ENCODE measurements around the gene CRABP2. TPM values are rescaled to one million over a fixed set of nuclear protein-coding genes. Genes with fewer than 3 reads are reported as not detected.
A peak's percentile ranks its signal among the peaks of the same experiment; 100 is the strongest.

The CRABP2 gene
- total and polyA plus RNA-seq, 2 of the 13 experiments (the other 11 are each of a cell fraction or from before 2014, with no cell fraction given), result 0.40 to 0.60 TPM

DNA sequence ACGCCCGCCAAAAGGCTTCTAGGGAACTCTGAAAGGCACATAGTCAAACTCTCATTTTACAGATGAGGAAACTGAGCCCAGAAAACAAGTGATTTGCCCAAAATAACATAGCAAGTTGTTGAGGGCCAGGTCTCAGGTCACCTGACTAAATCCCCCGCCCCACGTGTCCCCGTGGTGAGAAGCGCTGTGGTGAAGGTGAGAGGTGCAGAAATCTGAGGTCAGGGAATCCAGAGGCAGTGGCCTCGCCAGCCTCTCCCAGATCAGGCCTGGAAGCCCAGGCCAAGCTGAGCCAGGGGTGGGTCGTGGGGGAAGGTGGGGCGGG is 41.0 kb upstream of the CRABP2 start (continued):
- TF ChIP-seq ZNF614 (CRISPR knock-in tag; IDR thresholded peaks at IDR 0.05; ENCODE audit: borderline replicate concordance) (no peak), RAD51 (IDR thresholded peaks at IDR 0.05; ENCODE audit: borderline replicate concordance) (0 out of 2 replicates have a peak, but pooled peaks have one; percentile 33)

DNA sequence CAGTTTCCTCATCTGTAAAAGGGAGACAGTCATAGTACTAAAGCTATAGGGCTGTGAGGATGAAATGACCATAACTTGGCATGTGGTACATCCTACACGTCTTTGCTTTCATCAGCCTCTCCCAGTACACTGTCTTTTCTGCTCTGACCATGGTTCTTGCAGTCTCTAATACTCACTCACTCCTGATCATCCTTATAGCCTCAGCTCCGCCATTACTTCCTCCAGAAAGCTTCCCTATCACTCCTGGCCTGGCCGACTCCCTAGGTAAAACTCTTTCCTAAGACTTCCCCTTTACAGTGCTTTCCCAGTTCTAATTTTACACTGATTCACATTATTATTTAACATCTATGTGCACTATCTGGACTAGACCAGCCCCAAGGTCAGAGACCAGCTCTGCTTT is 40.5 kb upstream of the CRABP2 start:
- 93% methylated on average over 3 of the region's 3 CpGs for WGBS (ENCODE audit: low lambda C conversion rate)
- no peak for FAIRE-seq
- intact Hi-C loops (cut with micrococcal nuclease; ENCODE audit: unreplicated experiment), result no loop called here
- no peaks in the 10 kb centered on the region; a peak in 1 of 5 replicates for H3K27me3 ChIP-seq (ENCODE audit: control insufficient read depth in 1 of 2, insufficient read depth in 2 of 2, low read length in 2 of 2)
- peaks cover 51% of the 10 kb centered on the region for H3K4me1 ChIP-seq (ENCODE audit: insufficient read depth, low read length)
- H2AFZ ChIP-seq (ENCODE audit: low read length), result no peak overlapping the region
- no peak for DNase-seq (ENCODE audit: low spot score)
- ATAC-seq, result no peak
- no TSS peak for BruUV-seq (replicated peaks)
- H3K79me2 ChIP-seq (ENCODE audit: insufficient read depth, low read length), result peaks cover 61% of the 10 kb centered on the region
- H3K36me3 ChIP-seq (replicated peaks in 1 of 2; ENCODE audit: control insufficient read depth in 1 of 2, insufficient read depth in 2 of 2, low read length in 2 of 2), result peaks cover 10 to 37% of the 10 kb centered on the region in 2 experiments; a peak in 4 of 5 replicates
- H3K4me3 ChIP-seq (replicated peaks in 1 of 3; ENCODE audit: insufficient read depth in 1 of 3, low read depth in 2 of 3, low read length in 3 of 3), result peak overlapping the region; percentile 59 to 90 (median 77); a peak in 4 of 6 replicates
- peak overlapping the region; percentile 100 for H3K4me2 ChIP-seq (ENCODE audit: low read depth, low read length)
- peaks cover 13% of the 10 kb centered on the region for H4K20me1 ChIP-seq (ENCODE audit: insufficient read depth, low read length)
- ChIA-PET POLR2A (interaction anchor here (0.9 to 3.3 kb wide), 2 partner anchors 17 to 21 kb away, joined by 3 to 27 read pairs; partner anchors contain the start of genes ISG20L2, METTL25B and PRCC), CTCF (ENCODE audit: low intra/inter-chr PET ratio, low total read pairs) (no interaction called here)
- H3K9ac ChIP-seq (ENCODE audit: insufficient read depth, low read depth, low read length), result peak overlapping the region; percentile 100
- in situ Hi-C loops (cut with HindIII; ENCODE audit: extremely low pct_ligation_motif_present, low pct_unique_long_range_greater_than_20kb), result no loop called here
- H3K27ac ChIP-seq (ENCODE audit: extremely low read length, insufficient read depth, low read length), result peak overlapping the region; percentile 100
- TF ChIP-seq SRSF4 (IDR thresholded peaks at IDR 0.05; ENCODE audit: low read depth, low read length, poor library complexity, severe bottlenecking) (no peak), RBM22 (optimal IDR thresholded peaks at IDR 0.05; ENCODE audit: low read length) (peak; percentile 11)
- TF ChIP-seq, protein P1, sequence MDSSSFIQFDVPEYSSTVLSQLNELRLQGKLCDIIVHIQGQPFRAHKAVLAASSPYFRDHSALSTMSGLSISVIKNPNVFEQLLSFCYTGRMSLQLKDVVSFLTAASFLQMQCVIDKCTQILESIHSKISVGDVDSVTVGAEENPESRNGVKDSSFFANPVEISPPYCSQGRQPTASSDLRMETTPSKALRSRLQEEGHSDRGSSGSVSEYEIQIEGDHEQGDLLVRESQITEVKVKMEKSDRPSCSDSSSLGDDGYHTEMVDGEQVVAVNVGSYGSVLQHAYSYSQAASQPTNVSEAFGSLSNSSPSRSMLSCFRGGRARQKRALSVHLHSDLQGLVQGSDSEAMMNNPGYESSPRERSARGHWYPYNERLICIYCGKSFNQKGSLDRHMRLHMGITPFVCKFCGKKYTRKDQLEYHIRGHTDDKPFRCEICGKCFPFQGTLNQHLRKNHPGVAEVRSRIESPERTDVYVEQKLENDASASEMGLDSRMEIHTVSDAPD (CRISPR knock-in tag; IDR thresholded peaks at IDR 0.05), result no peak
- H3K9me3 ChIP-seq (ENCODE audit: low read length), result no peaks in the 10 kb centered on the region
